Neural cell (in vitro differentiated cells): ENCODE results near the gene SLC12A5.

Experiments used
- CTCF ChIP-seq: fragments of 450-650 bp; IDR thresholded peaks from 2 replicates; pipeline ENCODE4 v1.5.1; 2014; ENCODE audit warnings: antibody characterized with exemption, mild to moderate bottlenecking, moderate library complexity; ENCODE audit not compliant: poor library complexity, severe bottlenecking
- EP300 ChIP-seq: fragments of 450-650 bp; conservative IDR thresholded peaks from 2 replicates; pipeline ENCODE4 v1.6.1; 2014; ENCODE audit warnings: antibody characterized with exemption, mild to moderate bottlenecking, moderate library complexity; ENCODE audit not compliant: poor library complexity, severe bottlenecking
- EZH2 ChIP-seq: fragments of 200-600, 300-800 bp; shearing (Covaris generic), sonication (generic); IDR thresholded peaks from 2 replicates; pipeline ENCODE4 v1.6.1; 2014; ENCODE audit warnings: antibody characterized with exemption, low read length, borderline replicate concordance, mild to moderate bottlenecking; ENCODE audit not compliant: insufficient read depth, poor library complexity, severe bottlenecking
- POLR2AphosphoS5 ChIP-seq: IDR thresholded peaks from 2 replicates; pipeline ENCODE4 v1.6.1; 2012
- RAD21 ChIP-seq: fragments of 450-650 bp; conservative IDR thresholded peaks from 2 replicates; pipeline ENCODE4 v1.6.1; 2014; ENCODE audit warnings: antibody characterized with exemption, mild to moderate bottlenecking, moderate library complexity
- REST ChIP-seq: IDR thresholded peaks from 2 replicates; pipeline ENCODE4 v1.6.1; 2012; ENCODE audit warnings: borderline replicate concordance
- TAF1 ChIP-seq: IDR thresholded peaks from 2 replicates; pipeline ENCODE4 v1.6.1; 2012; ENCODE audit warnings: low read depth

- TF ChIP-seq EP300, result no peak
- TF ChIP-seq EZH2, result no peak
- TF ChIP-seq POLR2AphosphoS5, result no peak
- no peak for TF ChIP-seq CTCF
- TF ChIP-seq TAF1, result no peak
- no peak for TF ChIP-seq REST
- no peak for TF ChIP-seq RAD21
Measured at GRCh38 chr20:46023148-46023484, 5.9 kb upstream of the SLC12A5 start.
